Middle frontal gyrus (tissue), 1 donor: Measurements from ENCODE around the gene FHIP1B.

Experiments
- DNase-seq: peaks from one replicate; pipeline ENCODE4 v3.0.0-alpha.2; 2015; ENCODE audit warnings: low spot score; ENCODE audit errors: extremely low spot score

The FHIP1B gene

GRCh38 chr11:6201481-6201880 lies 33.0 kb downstream of the FHIP1B start:
- no peak for DNase-seq

- no peak for DNase-seq
Measured at GRCh38 chr11:6200975-6201374, 33.5 kb downstream of the FHIP1B start.

- DNase-seq = no peak
Measured at GRCh38 chr11:6199174-6199810, 35.1 kb downstream of the FHIP1B start, which contains the start of gene OR52W1. OR52W1 (plus strand) TSS chr11:6199224; CDS start chr11:6199224, 0 bp downstream.

- DNase-seq = no peak
Measured at GRCh38 chr11:6197466-6198200, 36.8 kb downstream of the FHIP1B start.

- DNase-seq = no peak
Measured at GRCh38 chr11:6196396-6196795, 38.0 kb downstream of the FHIP1B start.

GRCh38 chr11:6194065-6194581 lies 40.3 kb downstream of the FHIP1B start:
- no peak for DNase-seq

- no peak for DNase-seq
Measured at GRCh38 chr11:6191742-6192141, 42.7 kb downstream of the FHIP1B start.

GRCh38 chr11:6175440-6175839 lies 59.0 kb downstream of the FHIP1B start:
- DNase-seq = no peak

- DNase-seq = no peak
Measured at GRCh38 chr11:6170226-6170625, 64.2 kb downstream of the FHIP1B start, which contains the start of gene OR52B2. OR52B2 (minus strand) TSS chr11:6170326; CDS start chr11:6170326, 0 bp downstream.
